NCI-H345 treated with DMSO at 0.1 percent for 48 hours (cell line): ENCODE results near the gene IL4R.
"Not testable (repeated sequence)": the region's sequence is repeated elsewhere in the genome, so short reads cannot be mapped to it uniquely, and the experiment has no call there.

ENCODE experiments used
- DNase-seq: peaks from one replicate; lab custom pipeline; 2025; ENCODE audit not compliant: unreplicated experiment; lab: John Stamatoyannopoulos, UW

The IL4R gene

GRCh38 chr16:27313422-27314160 lies at the start of gene IL4R:
TSS of gene IL4R (plus strand) at chr16:27313974. CDS start at chr16:27340204, 26,230 bp downstream.
- no peak for DNase-seq

- no peak for DNase-seq
Measured at GRCh38 chr16:27264151-27264550, 49.6 kb upstream of the IL4R start.

GRCh38 chr16:27265982-27266381 lies 47.8 kb upstream of the IL4R start:
- DNase-seq = no peak

GRCh38 chr16:27267037-27267677 lies 46.6 kb upstream of the IL4R start:
- no peak for DNase-seq

- peak; percentile 82 for DNase-seq
Measured at GRCh38 chr16:27268376-27269299, 45.1 kb upstream of the IL4R start, which contains the start of gene NSMCE1. TSS of gene NSMCE1 (minus strand) at chr16:27268772. CDS start at chr16:27257570, 11,202 bp downstream.

GRCh38 chr16:27269300-27270150 lies 44.2 kb upstream of the IL4R start:
- DNase-seq = no peak

GRCh38 chr16:27270349-27270748 lies 43.4 kb upstream of the IL4R start:
- DNase-seq = no peak

- no peak for DNase-seq
Measured at GRCh38 chr16:27272076-27272475, 41.7 kb upstream of the IL4R start.

- not testable (repeated sequence) for DNase-seq
Measured at GRCh38 chr16:27272697-27273096, 41.1 kb upstream of the IL4R start.

- no peak for DNase-seq
Measured at GRCh38 chr16:27273330-27273669, 40.5 kb upstream of the IL4R start.

GRCh38 chr16:27273670-27274423 lies 39.9 kb upstream of the IL4R start:
- no peak for DNase-seq

- not testable (repeated sequence) for DNase-seq
Measured at GRCh38 chr16:27274424-27274874, 39.3 kb upstream of the IL4R start.

- no peak for DNase-seq
Measured at GRCh38 chr16:27275394-27275793, 38.4 kb upstream of the IL4R start.

- no peak for DNase-seq
Measured at GRCh38 chr16:27281243-27281642, 32.5 kb upstream of the IL4R start.

GRCh38 chr16:27284865-27285675 lies 28.7 kb upstream of the IL4R start:
- no peak for DNase-seq

GRCh38 chr16:27285676-27286196 lies 28.0 kb upstream of the IL4R start:
- no peak for DNase-seq

GRCh38 chr16:27286451-27286850 lies 27.3 kb upstream of the IL4R start:
- no peak for DNase-seq

GRCh38 chr16:27287051-27287811 lies 26.5 kb upstream of the IL4R start:
- DNase-seq = no peak
